T-helper 1 cell (primary cell): Measurements from ENCODE around the gene ILKAP.

Source experiments
- DNase-seq, 5 donors: peaks; one replicate each; pipeline ENCODE4 v3.0.0-alpha.2; 2012 to 2020

Gene ILKAP

GRCh38 chr2:238133499-238134392 lies 69.7 kb downstream of the ILKAP start:
- DNase-seq, result peak in 1 of 5 donors; percentile 5

- peak in 1 of 5 donors; percentile 6 for DNase-seq
Measured at GRCh38 chr2:238132463-238133450, 70.7 kb downstream of the ILKAP start.

DNA sequence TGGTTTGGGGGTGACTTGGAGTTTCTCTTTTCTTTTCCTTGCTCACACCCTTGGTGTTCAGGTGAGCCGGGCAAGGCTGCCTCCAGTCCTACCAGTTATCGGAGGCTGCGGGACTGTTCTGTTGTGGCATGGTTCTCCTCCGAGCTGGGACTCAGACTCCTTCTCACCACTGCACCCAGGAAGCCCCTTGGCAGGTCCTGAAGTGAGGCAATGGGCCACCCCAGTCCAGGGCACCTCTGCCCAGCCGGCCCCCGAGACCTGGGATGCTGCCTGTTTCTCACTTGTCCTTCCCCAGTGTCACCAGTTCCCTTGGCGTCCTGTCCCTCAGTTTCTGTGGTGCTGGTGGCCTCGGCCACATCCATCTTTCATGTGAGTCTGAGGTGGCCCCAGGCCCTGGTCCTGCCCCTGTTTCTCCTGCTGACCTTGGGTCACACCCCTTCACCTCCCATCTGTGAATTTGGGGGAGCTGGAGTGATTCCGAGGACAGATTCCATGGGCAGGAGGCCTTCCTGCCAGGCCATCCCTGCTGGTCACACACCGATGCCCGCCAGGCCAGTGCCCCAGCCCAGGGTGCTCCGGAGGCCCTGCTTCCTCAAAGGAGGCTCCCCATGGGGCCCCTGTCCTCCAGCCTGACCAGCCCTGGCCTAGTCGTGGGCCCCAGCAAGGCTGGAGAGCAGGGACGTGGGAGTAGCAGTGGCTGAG lies 71.6 kb downstream of the ILKAP start:
- DNase-seq, result peak in 1 of 5 donors; percentile 3

- peak in 1 of 5 donors; percentile 5 for DNase-seq
Measured at GRCh38 chr2:238130696-238131628, 72.5 kb downstream of the ILKAP start.

DNA sequence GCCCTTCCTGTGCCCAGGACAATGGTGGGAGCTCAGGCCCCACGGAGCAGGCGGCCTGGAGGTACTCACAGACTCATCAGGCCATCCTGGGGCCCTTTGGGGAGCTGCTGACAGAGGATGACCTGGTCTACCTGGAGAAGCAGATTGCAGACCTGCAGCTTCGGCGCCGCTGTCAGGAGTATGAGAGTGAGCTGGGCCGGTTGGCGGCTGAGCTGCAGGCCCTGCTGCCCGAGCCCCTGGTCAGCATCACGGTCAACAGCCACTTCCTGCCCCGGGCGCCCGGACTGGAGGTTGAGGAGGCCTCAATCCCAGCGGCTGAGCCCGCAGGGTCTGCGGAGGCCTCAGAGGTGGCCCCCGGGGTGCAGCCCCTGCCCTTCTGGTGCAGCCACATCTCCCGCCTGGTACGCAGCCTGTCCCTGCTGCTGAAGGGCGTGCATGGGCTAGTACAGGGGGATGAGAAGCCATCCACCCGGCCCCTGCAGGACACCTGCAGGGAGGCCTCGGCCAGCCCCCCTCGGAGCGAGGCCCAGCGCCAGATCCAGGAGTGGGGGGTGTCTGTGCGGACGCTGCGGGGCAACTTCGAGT lies 73.3 kb downstream of the ILKAP start:
- DNase-seq, result peak in 1 of 5 donors; percentile 6

DNA sequence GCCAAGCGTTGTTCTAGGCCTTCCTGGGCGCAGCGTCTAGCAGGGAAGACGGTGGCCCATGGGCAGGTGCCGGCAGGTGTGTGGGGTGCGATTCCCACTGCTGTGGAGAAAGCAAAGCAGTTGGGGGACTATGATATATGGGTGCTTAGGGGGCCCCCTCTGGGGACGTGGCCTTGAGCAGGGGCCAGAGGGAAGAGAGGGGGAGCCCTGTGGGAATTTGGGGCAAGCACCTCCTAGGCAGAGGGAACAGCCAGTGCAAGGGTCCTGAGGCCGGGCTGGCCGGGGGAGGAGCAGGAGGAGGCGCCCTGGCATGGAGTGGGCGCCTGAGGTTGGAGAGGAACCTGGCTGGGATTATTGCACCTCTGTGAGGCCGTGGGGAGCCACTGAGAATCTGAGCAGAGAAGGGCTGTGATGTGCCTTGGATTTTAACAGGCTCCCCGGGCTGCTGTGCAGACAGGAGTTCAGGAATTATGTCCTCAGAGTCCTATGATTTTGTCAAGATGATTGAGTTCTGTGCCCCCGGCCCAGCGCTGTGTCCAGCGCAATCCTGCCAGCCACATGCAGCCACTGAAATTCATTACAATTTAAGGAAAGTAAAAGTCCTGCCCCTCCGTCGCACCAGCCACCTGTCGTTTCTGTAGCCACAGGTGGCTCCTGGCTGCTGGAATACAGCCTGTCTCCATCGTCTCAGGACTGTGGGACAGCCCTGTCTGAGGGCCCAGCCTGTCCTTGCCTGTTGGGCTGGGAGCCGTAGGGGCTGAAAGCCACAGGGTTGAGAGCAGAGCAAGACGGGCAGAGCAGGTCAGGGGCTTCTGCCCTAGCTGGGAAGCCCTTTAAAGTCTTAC lies 74.1 kb downstream of the ILKAP start:
- peak in 1 of 5 donors; percentile 2 for DNase-seq

GRCh38 chr2:238128534-238129001 lies 74.9 kb downstream of the ILKAP start:
- DNase-seq, result no peak

DNA sequence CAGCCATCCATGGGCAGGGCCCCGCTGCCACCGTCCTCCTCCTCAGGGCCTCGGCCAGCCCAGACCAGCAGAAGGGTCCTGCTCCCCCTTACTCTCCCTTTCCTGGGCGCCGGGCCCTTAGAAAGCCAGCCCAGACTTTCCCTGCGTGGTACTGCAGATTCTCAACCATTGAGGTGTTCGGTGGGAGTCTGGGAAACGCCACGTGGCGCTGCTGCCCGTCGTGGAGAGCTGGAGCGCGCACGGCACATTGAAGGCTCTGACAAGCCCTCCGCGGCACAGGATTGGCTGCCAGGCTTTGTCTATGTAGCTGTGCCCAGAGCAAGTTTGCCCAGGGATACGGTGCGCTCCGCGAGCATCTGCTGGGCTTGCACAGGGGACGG lies 75.4 kb downstream of the ILKAP start:
- peak in 1 of 5 donors; percentile 5 for DNase-seq

- DNase-seq, result peak in 1 of 5 donors; percentile 3
Measured at GRCh38 chr2:238127165-238128060, 76.1 kb downstream of the ILKAP start.

GRCh38 chr2:238126775-238127164 lies 76.7 kb downstream of the ILKAP start:
- no peak for DNase-seq

GRCh38 chr2:238126338-238126737 lies 77.2 kb downstream of the ILKAP start:
- no peak for DNase-seq

DNA sequence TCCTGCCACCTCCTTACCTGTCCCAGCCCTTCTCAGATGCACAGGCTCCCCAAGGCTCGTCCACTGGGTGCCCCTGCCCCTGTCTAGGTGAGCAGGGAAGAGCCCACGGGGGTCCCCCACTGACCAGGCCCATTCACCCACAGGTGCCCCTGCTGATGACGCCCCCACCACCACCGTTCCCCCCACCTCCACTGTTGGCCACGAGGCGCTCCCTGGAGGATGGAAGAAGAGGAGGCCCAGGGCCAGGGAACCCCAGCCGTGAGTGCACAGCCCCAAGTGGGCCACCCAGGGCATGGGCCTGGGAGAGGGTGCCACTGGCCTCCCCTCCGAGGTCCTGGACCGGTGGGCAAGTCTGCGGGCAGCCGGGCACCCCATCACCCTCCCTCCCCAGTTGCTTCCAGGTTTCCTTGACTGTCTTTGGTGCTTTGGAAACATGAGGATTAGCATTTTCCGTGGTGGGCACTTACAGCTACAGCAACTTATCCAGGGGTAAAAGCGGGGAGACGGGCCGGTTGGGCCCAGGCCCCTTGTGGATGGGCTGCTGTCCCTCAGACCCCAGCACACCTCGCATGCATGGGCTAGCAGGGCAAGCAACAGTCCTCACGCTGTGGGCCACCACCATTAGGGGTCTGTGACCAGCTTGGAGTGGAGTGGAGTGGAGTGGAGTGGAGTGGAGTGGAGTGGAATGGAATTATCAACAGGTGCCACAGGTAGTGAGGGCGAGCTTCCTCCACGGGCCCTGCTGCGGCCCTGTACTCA lies 78.2 kb downstream of the ILKAP start:
- DNase-seq, result peak in 1 of 5 donors; percentile 4

GRCh38 chr2:238124488-238125126 lies 78.9 kb downstream of the ILKAP start:
- DNase-seq, result no peak

- peak in 1 of 5 donors; percentile 3 for DNase-seq
Measured at GRCh38 chr2:238123991-238124470, 79.5 kb downstream of the ILKAP start.

- DNase-seq, result peak in 1 of 5 donors; percentile 3
Measured at GRCh38 chr2:238123218-238123971, 80.1 kb downstream of the ILKAP start.
